CD14-positive monocyte (primary cell): Measurements from ENCODE around the gene DOHH. TPM values are rescaled to one million over a fixed set of nuclear protein-coding genes. Genes with fewer than 3 reads are reported as not detected.
"Not testable (repeated sequence)": the region's sequence is repeated elsewhere in the genome, so short reads cannot be mapped to it uniquely, and the experiment has no call there.

Experiments used
- DNase-seq, 3 donors: peaks; one replicate each; pipeline ENCODE4 v3.0.0-alpha.2; 2011 to 2022
- H2AFZ ChIP-seq: 2 replicates; pipeline ENCODE4 v1.6.0; 2012; ENCODE audit warnings: mild to moderate bottlenecking, low read depth, low read length, inconsistent platforms; ENCODE audit not compliant: insufficient read depth, poor library complexity, severe bottlenecking
- H3K27ac ChIP-seq, 2 donors: 1 replicate in 1 of 2; 2 replicates in 1 of 2; pipeline ENCODE4 v1.5.1; 2012 to 2013; ENCODE audit warnings: low read length in 2 of 2, control low read depth in 1 of 2, inconsistent platforms in 1 of 2, low read depth in 1 of 2, mild to moderate bottlenecking in 1 of 2
- H3K27me3 ChIP-seq, 2 donors: one replicate each; pipeline versions ENCODE4 v1.6.0 to v1.6.1; 2011 to 2013; ENCODE audit warnings: low read length in 2 of 2; ENCODE audit not compliant: control insufficient read depth in 2 of 2, insufficient read depth in 2 of 2
- H3K36me3 ChIP-seq, 2 donors: replicated peaks in 1 of 2; 1 replicate in 1 of 2; 2 replicates in 1 of 2; pipeline versions ENCODE4 v1.5.1 to v1.6.1; 2012 to 2013; ENCODE audit warnings: low read length in 2 of 2, control low read depth in 1 of 2, inconsistent platforms in 1 of 2, mild to moderate bottlenecking in 1 of 2; ENCODE audit not compliant: insufficient read depth in 2 of 2, control insufficient read depth in 1 of 2
- H3K4me1 ChIP-seq, 2 donors: 1 replicate in 1 of 2; 2 replicates in 1 of 2; pipeline versions ENCODE4 v1.5.1 to v1.6.1; 2012 to 2013; ENCODE audit warnings: low read length in 2 of 2, control low read depth in 1 of 2, inconsistent platforms in 1 of 2, mild to moderate bottlenecking in 1 of 2, moderate library complexity in 1 of 2; ENCODE audit not compliant: insufficient read depth in 2 of 2, control insufficient read depth in 1 of 2
- H3K4me2 ChIP-seq: replicated peaks from 2 replicates; pipeline ENCODE3; 2012; ENCODE audit warnings: low read length, moderate library complexity, mild to moderate bottlenecking; ENCODE audit not compliant: poor library complexity, severe bottlenecking; ENCODE audit errors: extremely low read depth
- H3K4me3 ChIP-seq, 3 experiments: fragments of 200-600 bp in 1 of 3; sonication (generic) in 1 of 3; replicated peaks in 1 of 3; 1 replicate in 2 of 3; 2 replicates in 1 of 3; pipeline ENCODE4 v1.5.1; 2011 to 2013; ENCODE audit warnings: low read length in 3 of 3, mild to moderate bottlenecking in 3 of 3, control low read depth in 2 of 3, low read depth in 2 of 3, inconsistent platforms in 1 of 3, moderate library complexity in 1 of 3
- H3K79me2 ChIP-seq: 2 replicates; pipeline ENCODE4 v1.6.0; 2012; ENCODE audit warnings: mild to moderate bottlenecking, control low read depth, inconsistent platforms, low read length, moderate library complexity; ENCODE audit not compliant: insufficient read depth
- H3K9ac ChIP-seq: 2 replicates; pipeline ENCODE4 v1.6.0; 2017; ENCODE audit warnings: low read length, mild to moderate bottlenecking; ENCODE audit not compliant: insufficient read depth, poor library complexity, severe bottlenecking
- H3K9me3 ChIP-seq, 2 donors: replicated peaks in 1 of 2; 1 replicate in 1 of 2; 2 replicates in 1 of 2; pipeline versions ENCODE4 v1.5.1 to v1.6.1; 2012 to 2013; ENCODE audit warnings: low read length in 2 of 2, control low read depth in 1 of 2; ENCODE audit not compliant: control insufficient read depth in 1 of 2, insufficient read depth in 1 of 2
- H4K20me1 ChIP-seq: 2 replicates; pipeline ENCODE4 v1.6.0; 2012; ENCODE audit warnings: mild to moderate bottlenecking, low read length, control low read depth, moderate library complexity; ENCODE audit not compliant: insufficient read depth
- H3K27ac Mint-ChIP-seq, 7 donors: one replicate each; pipeline ENCODE4 v1.8.0; 2020; ENCODE audit warnings: mild to moderate bottlenecking in 7 of 7, mixed read lengths in 7 of 7, moderate library complexity in 6 of 7, inconsistent platforms in 2 of 7
- H3K27me3 Mint-ChIP-seq, 3 donors: one replicate each; pipeline ENCODE4 v1.8.0; 2021 to 2022; ENCODE audit warnings: low read depth in 3 of 3, mild to moderate bottlenecking in 3 of 3, mixed read lengths in 3 of 3, moderate library complexity in 3 of 3, inconsistent platforms in 1 of 3
- H3K36me3 Mint-ChIP-seq, 2 donors: one replicate each; pipeline ENCODE4 v1.8.0; 2020; ENCODE audit warnings: mixed read lengths in 2 of 2, inconsistent platforms in 1 of 2, mild to moderate bottlenecking in 1 of 2
- H3K4me1 Mint-ChIP-seq: one replicate; pipeline ENCODE4 v1.8.0; 2020; ENCODE audit warnings: mild to moderate bottlenecking, mixed read lengths
- H3K4me3 Mint-ChIP-seq, 2 donors: one replicate each; pipeline ENCODE4 v1.8.0; 2020; ENCODE audit warnings: mild to moderate bottlenecking in 2 of 2, mixed read lengths in 2 of 2, moderate library complexity in 1 of 2
- H3K9me3 Mint-ChIP-seq, 7 donors: one replicate each; pipeline ENCODE4 v1.8.0; 2020 to 2022; ENCODE audit warnings: mixed read lengths in 7 of 7, mild to moderate bottlenecking in 6 of 7, moderate library complexity in 6 of 7, inconsistent platforms in 2 of 7
- WGBS: methylation state at CpG from one replicate; pipeline ENCODE4 v1.1.5; 2013; ENCODE audit warnings: missing lambda C conversion rate; ENCODE audit not compliant: insufficient coverage; 5-methylcytosine and 5-hydroxymethylcytosine counted together
- intact Hi-C, 2 donors: fragments of 100-400 bp; cut with micrococcal nuclease; formaldehyde crosslinking; loops; one replicate each; pipeline versions ENCODE4 v1.15.0 to v1.15.1; 2023
- polyA plus RNA-seq, 3 donors: library from polyadenylated mRNA; depleted of rRNA in 1 of 3; unstranded in 2 of 3; stranded (reverse) in 1 of 3; fragments of 300-500 nt in 2 of 3; fragments of >200 nt in 1 of 3; fragmentation: Illumina TruSeq in 2 of 3; gene quantifications; 1 replicate in 2 of 3; 2 replicates in 1 of 3; pipeline ENCODE4 v1.2.3, GENCODE V29; 2012 to 2021
- TF ChIP-seq, protein P1 (sequence below): fragments of 200-600 bp; IDR thresholded peaks from one replicate; pipeline ENCODE4 v1.8.0; 2022; ENCODE audit warnings: antibody characterized with exemption, mild to moderate bottlenecking

The DOHH gene
- polyA plus RNA-seq, 3 donors = 3.7 to 4.2 (median 4.1) TPM

DNA sequence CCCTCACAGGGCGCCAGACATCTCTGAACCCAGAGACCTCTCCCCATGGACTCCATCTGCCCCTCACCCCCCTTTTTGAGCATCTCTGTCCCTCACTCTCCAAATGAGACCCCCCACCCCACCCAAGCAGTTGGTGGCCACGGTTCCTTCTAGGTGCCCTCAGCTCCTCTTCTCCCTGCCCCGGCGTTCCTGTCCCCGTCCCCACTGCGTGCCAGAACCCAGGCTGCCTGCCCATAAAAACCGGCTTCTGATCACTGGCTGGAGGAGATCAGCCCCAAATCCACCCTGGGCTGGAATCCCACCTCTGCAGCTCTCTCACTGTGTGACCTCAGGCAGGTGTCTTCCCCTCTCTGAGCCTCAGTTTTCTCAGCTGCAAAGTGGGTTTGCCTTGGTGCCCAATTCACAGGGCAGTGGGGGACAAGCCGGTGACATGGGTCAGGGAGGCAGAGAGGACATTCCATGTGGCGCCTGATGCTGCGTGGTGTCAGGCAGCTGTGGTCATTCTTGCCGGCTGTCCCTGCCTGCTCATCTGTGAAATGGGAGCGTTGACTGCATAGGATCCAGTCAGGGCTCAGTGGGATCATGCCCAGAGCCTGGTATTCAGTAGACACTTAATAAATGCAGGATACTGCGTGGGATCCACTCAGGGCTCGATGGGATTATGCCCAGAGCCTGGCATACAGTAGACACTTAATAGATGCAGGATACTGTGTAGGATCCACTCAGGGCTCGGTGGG lies 45.6 kb downstream of the DOHH start:
- Histone ChIP-seq H4K20me1 (peaks cover 72% of the 10 kb centered on the region), H3K79me2 (peaks cover 11% of the 10 kb centered on the region), H3K9me3 (no peaks in the 10 kb centered on the region), H2AFZ (no peak overlapping the region), H3K9ac (no peak overlapping the region), H3K27ac (no peak overlapping the region), H3K4me3 (no peak overlapping the region), H3K4me1 (no peaks in the 10 kb centered on the region), H3K27me3 (no peaks in the 10 kb centered on the region), H3K4me2 (no peak overlapping the region), H3K36me3 (peaks cover 75 to 97% of the 10 kb centered on the region in 2 donors)
- intact Hi-C loops = no loop called here
- TF ChIP-seq, protein P1, sequence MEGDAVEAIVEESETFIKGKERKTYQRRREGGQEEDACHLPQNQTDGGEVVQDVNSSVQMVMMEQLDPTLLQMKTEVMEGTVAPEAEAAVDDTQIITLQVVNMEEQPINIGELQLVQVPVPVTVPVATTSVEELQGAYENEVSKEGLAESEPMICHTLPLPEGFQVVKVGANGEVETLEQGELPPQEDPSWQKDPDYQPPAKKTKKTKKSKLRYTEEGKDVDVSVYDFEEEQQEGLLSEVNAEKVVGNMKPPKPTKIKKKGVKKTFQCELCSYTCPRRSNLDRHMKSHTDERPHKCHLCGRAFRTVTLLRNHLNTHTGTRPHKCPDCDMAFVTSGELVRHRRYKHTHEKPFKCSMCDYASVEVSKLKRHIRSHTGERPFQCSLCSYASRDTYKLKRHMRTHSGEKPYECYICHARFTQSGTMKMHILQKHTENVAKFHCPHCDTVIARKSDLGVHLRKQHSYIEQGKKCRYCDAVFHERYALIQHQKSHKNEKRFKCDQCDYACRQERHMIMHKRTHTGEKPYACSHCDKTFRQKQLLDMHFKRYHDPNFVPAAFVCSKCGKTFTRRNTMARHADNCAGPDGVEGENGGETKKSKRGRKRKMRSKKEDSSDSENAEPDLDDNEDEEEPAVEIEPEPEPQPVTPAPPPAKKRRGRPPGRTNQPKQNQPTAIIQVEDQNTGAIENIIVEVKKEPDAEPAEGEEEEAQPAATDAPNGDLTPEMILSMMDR = no peak
- H3K36me3 Mint-ChIP-seq = peaks cover 42 to 76% of the 10 kb centered on the region in 2 donors
- no peak overlapping the region for H3K4me3 Mint-ChIP-seq
- no peaks in the 10 kb centered on the region for H3K4me1 Mint-ChIP-seq
- no peaks in the 10 kb centered on the region for H3K9me3 Mint-ChIP-seq
- DNase-seq = no peak
- 98% methylated on average over 15 of the region's 15 CpGs for WGBS
- H3K27ac Mint-ChIP-seq = peak overlapping the region in 2 of 7 donors; percentile 10 to 26
- no peaks in the 10 kb centered on the region for H3K27me3 Mint-ChIP-seq

DNA sequence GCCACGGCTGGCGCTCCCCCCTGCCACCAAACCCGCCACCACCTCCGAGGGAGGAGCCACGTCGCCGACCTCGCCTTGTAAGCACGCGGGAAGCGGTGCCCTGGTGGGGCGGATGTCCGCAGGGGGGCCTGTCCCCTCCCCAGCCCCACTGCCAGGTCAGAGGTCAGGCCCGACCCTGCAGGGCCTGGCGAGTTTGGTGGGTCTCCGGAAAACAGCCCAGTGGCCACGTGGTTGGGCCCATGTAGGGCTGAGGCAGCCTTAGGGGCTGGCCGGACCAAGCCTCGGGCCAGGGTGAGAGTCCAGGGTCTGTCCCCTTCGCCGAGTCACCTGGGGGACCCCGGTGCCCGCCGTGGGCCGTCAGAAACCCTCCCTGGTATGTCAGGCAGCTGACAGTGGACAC lies 46.6 kb downstream of the DOHH start:
- Histone ChIP-seq H3K9me3 (no peaks in the 10 kb centered on the region), H3K79me2 (peaks cover 5% of the 10 kb centered on the region), H3K4me3 (no peak overlapping the region), H3K36me3 (peaks cover 79 to 98% of the 10 kb centered on the region in 2 donors), H3K4me1 (no peaks in the 10 kb centered on the region), H4K20me1 (peaks cover 64% of the 10 kb centered on the region), H3K4me2 (no peak overlapping the region), H3K27ac (no peak overlapping the region), H2AFZ (no peak overlapping the region), H3K27me3 (no peaks in the 10 kb centered on the region), H3K9ac (no peak overlapping the region)
- TF ChIP-seq, protein P1 = no peak
- H3K27me3 Mint-ChIP-seq = no peaks in the 10 kb centered on the region
- H3K4me3 Mint-ChIP-seq = no peak overlapping the region
- WGBS = 95% methylated on average over 25 of the region's 25 CpGs
- H3K4me1 Mint-ChIP-seq = no peaks in the 10 kb centered on the region
- DNase-seq = no peak
- H3K27ac Mint-ChIP-seq = no peak overlapping the region
- H3K36me3 Mint-ChIP-seq = peaks cover 45 to 77% of the 10 kb centered on the region in 2 donors
- intact Hi-C loops = no loop called here
- no peaks in the 10 kb centered on the region for H3K9me3 Mint-ChIP-seq

DNA sequence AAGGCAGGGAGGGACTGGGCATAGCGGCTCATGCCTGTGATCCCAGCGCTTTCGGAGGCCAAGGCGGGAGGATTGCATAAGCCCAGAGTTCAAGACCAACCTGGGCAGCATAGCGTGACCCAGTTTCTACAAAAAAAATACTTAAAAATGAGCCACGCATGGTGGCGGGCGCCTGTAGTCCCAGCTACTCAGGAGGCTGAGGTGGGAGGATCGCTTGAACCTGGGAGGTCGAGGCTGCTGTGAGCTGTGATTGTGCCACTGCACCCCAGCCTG lies 47.6 kb downstream of the DOHH start:
- intact Hi-C loops, H3K4me1 Mint-ChIP-seq, DNase-seq, H3K4me3 Mint-ChIP-seq, H3K9ac ChIP-seq, H3K27me3 ChIP-seq, H3K79me2 ChIP-seq, H3K4me2 ChIP-seq, H3K4me3 ChIP-seq, H3K9me3 Mint-ChIP-seq, H3K4me1 ChIP-seq, H2AFZ ChIP-seq, H3K9me3 ChIP-seq, H3K27me3 Mint-ChIP-seq, H3K27ac ChIP-seq: not testable (repeated sequence)
- Histone ChIP-seq H3K36me3 (peaks cover 78 to 99% of the 10 kb centered on the region in 2 donors), H4K20me1 (peaks cover 61% of the 10 kb centered on the region)
- Mint-ChIP-seq H3K36me3 (peaks cover 44 to 79% of the 10 kb centered on the region in 2 donors), H3K27ac (peak overlapping the region in 2 of 7 donors; percentile 26 to 40)
- 100% methylated on average over 4 of the region's 10 CpGs for WGBS
